ENCODE measurements around the gene MTMR12.

MTMR12 gene

GRCh38 chr5:32280656-32281081, 32.1 kb downstream of the MTMR12 start:
- peaks cover 4% of the 10 kb centered on the region for H3K36me3 ChIP-seq (ENCODE audit: insufficient read depth, low read length)
- no peak overlapping the region for H3K27ac ChIP-seq (ENCODE audit: low read depth, low read length)
- no peak overlapping the region for H3K4me3 ChIP-seq (ENCODE audit: low read depth in 1 of 2, low read length in 2 of 2)
- H3K27me3 ChIP-seq (ENCODE audit: control insufficient read depth in 1 of 2, insufficient read depth in 2 of 2, low read length in 2 of 2): no peaks in the 10 kb centered on the region
- peaks cover 15% of the 10 kb centered on the region for H3K4me1 ChIP-seq (ENCODE audit: insufficient read depth, low read length)
- H3K9ac ChIP-seq (ENCODE audit: low read length): no peak overlapping the region
- H3K9me3 ChIP-seq (ENCODE audit: low read length): no peaks in the 10 kb centered on the region

- peaks cover 15% of the 10 kb centered on the region for H3K4me1 ChIP-seq (ENCODE audit: insufficient read depth, low read length)
- no peak overlapping the region for H3K9ac ChIP-seq (ENCODE audit: low read length)
- peaks cover 4% of the 10 kb centered on the region for H3K36me3 ChIP-seq (ENCODE audit: insufficient read depth, low read length)
- no peak overlapping the region for H3K27ac ChIP-seq (ENCODE audit: low read depth, low read length)
- no peak overlapping the region for H3K4me3 ChIP-seq (ENCODE audit: low read depth in 1 of 2, low read length in 2 of 2)
- H3K27me3 ChIP-seq (ENCODE audit: control insufficient read depth in 1 of 2, insufficient read depth in 2 of 2, low read length in 2 of 2): no peaks in the 10 kb centered on the region
- H3K9me3 ChIP-seq (ENCODE audit: low read length): no peaks in the 10 kb centered on the region
Measured at GRCh38 chr5:32279786-32280185, 33.0 kb downstream of the MTMR12 start.

- Histone ChIP-seq H3K9ac (ENCODE audit: low read length) (no peak overlapping the region), H3K9me3 (ENCODE audit: low read length) (no peaks in the 10 kb centered on the region), H3K4me3 (ENCODE audit: low read depth in 1 of 2, low read length in 2 of 2) (no peak overlapping the region), H3K27me3 (ENCODE audit: control insufficient read depth in 1 of 2, insufficient read depth in 2 of 2, low read length in 2 of 2) (no peaks in the 10 kb centered on the region), H3K27ac (ENCODE audit: low read depth, low read length) (no peak overlapping the region), H3K36me3 (ENCODE audit: insufficient read depth, low read length) (peaks cover 7% of the 10 kb centered on the region), H3K4me1 (ENCODE audit: insufficient read depth, low read length) (peaks cover 15% of the 10 kb centered on the region)
Measured at GRCh38 chr5:32279223-32279622, 33.5 kb downstream of the MTMR12 start.

- no peak overlapping the region for H3K9ac ChIP-seq (ENCODE audit: low read length)
- no peak overlapping the region for H3K4me3 ChIP-seq (ENCODE audit: low read depth in 1 of 2, low read length in 2 of 2)
- no peaks in the 10 kb centered on the region for H3K27me3 ChIP-seq (ENCODE audit: control insufficient read depth in 1 of 2, insufficient read depth in 2 of 2, low read length in 2 of 2)
- H3K9me3 ChIP-seq (ENCODE audit: low read length): no peaks in the 10 kb centered on the region
- H3K4me1 ChIP-seq (ENCODE audit: insufficient read depth, low read length): peaks cover 15% of the 10 kb centered on the region
- H3K36me3 ChIP-seq (ENCODE audit: insufficient read depth, low read length): peaks cover 15% of the 10 kb centered on the region
- H3K27ac ChIP-seq (ENCODE audit: low read depth, low read length): no peak overlapping the region
Measured at GRCh38 chr5:32278406-32278805, 34.3 kb downstream of the MTMR12 start.

GRCh38 chr5:32277798-32278197, 34.9 kb downstream of the MTMR12 start:
- H3K4me1 ChIP-seq (ENCODE audit: insufficient read depth, low read length): peaks cover 15% of the 10 kb centered on the region
- no peaks in the 10 kb centered on the region for H3K27me3 ChIP-seq (ENCODE audit: control insufficient read depth in 1 of 2, insufficient read depth in 2 of 2, low read length in 2 of 2)
- peaks cover 21% of the 10 kb centered on the region for H3K36me3 ChIP-seq (ENCODE audit: insufficient read depth, low read length)
- no peak overlapping the region for H3K4me3 ChIP-seq (ENCODE audit: low read depth in 1 of 2, low read length in 2 of 2)
- H3K9me3 ChIP-seq (ENCODE audit: low read length): no peaks in the 10 kb centered on the region
- H3K9ac ChIP-seq (ENCODE audit: low read length): no peak overlapping the region
- H3K27ac ChIP-seq (ENCODE audit: low read depth, low read length): no peak overlapping the region

- Histone ChIP-seq H3K9me3 (ENCODE audit: low read length) (no peaks in the 10 kb centered on the region), H3K36me3 (ENCODE audit: insufficient read depth, low read length) (peaks cover 27% of the 10 kb centered on the region), H3K27me3 (ENCODE audit: control insufficient read depth in 1 of 2, insufficient read depth in 2 of 2, low read length in 2 of 2) (no peaks in the 10 kb centered on the region), H3K4me1 (ENCODE audit: insufficient read depth, low read length) (peaks cover 15% of the 10 kb centered on the region), H3K4me3 (ENCODE audit: low read depth in 1 of 2, low read length in 2 of 2) (no peak overlapping the region), H3K9ac (ENCODE audit: low read length) (no peak overlapping the region), H3K27ac (ENCODE audit: low read depth, low read length) (no peak overlapping the region)
Measured at GRCh38 chr5:32276173-32276853, 36.4 kb downstream of the MTMR12 start.

- peaks cover 15% of the 10 kb centered on the region for H3K4me1 ChIP-seq (ENCODE audit: insufficient read depth, low read length)
- no peak overlapping the region for H3K27ac ChIP-seq (ENCODE audit: low read depth, low read length)
Measured at GRCh38 chr5:32275396-32275741, 37.4 kb downstream of the MTMR12 start.

GRCh38 chr5:32274548-32275395, 38.0 kb downstream of the MTMR12 start:
- H3K36me3 ChIP-seq (ENCODE audit: insufficient read depth, low read length): peaks cover 42% of the 10 kb centered on the region
- H3K9me3 ChIP-seq (ENCODE audit: low read length): no peaks in the 10 kb centered on the region
- no peak overlapping the region for H3K27ac ChIP-seq (ENCODE audit: low read depth, low read length)
- H3K27me3 ChIP-seq (ENCODE audit: control insufficient read depth in 1 of 2, insufficient read depth in 2 of 2, low read length in 2 of 2): no peaks in the 10 kb centered on the region
- no peak overlapping the region for H3K4me3 ChIP-seq (ENCODE audit: low read depth in 1 of 2, low read length in 2 of 2)
- H3K9ac ChIP-seq (ENCODE audit: low read length): no peak overlapping the region
- H3K4me1 ChIP-seq (ENCODE audit: insufficient read depth, low read length): peaks cover 15% of the 10 kb centered on the region

More at GRCh38 chr5:32275396-32275741, 37.4 kb downstream of the MTMR12 start:
- peaks cover 36% of the 10 kb centered on the region for H3K36me3 ChIP-seq (ENCODE audit: insufficient read depth, low read length)
- no peak overlapping the region for H3K9ac ChIP-seq (ENCODE audit: low read length)
- H3K9me3 ChIP-seq (ENCODE audit: low read length): no peaks in the 10 kb centered on the region
- no peaks in the 10 kb centered on the region for H3K27me3 ChIP-seq (ENCODE audit: control insufficient read depth in 1 of 2, insufficient read depth in 2 of 2, low read length in 2 of 2)
- no peak overlapping the region for H3K4me3 ChIP-seq (ENCODE audit: low read depth in 1 of 2, low read length in 2 of 2)

- H3K36me3 ChIP-seq (ENCODE audit: insufficient read depth, low read length): peaks cover 50% of the 10 kb centered on the region
- H3K9me3 ChIP-seq (ENCODE audit: low read length): no peaks in the 10 kb centered on the region
- no peak overlapping the region for H3K4me3 ChIP-seq (ENCODE audit: low read depth in 1 of 2, low read length in 2 of 2)
- H3K27me3 ChIP-seq (ENCODE audit: control insufficient read depth in 1 of 2, insufficient read depth in 2 of 2, low read length in 2 of 2): no peaks in the 10 kb centered on the region
- H3K9ac ChIP-seq (ENCODE audit: low read length): no peak overlapping the region
- peaks cover 15% of the 10 kb centered on the region for H3K4me1 ChIP-seq (ENCODE audit: insufficient read depth, low read length)
- no peak overlapping the region for H3K27ac ChIP-seq (ENCODE audit: low read depth, low read length)
Measured at GRCh38 chr5:32273821-32274220, 38.9 kb downstream of the MTMR12 start.

GRCh38 chr5:32272746-32273145, 40.0 kb downstream of the MTMR12 start:
- Histone ChIP-seq H3K9me3 (ENCODE audit: low read length) (no peaks in the 10 kb centered on the region), H3K4me3 (ENCODE audit: low read depth in 1 of 2, low read length in 2 of 2) (no peak overlapping the region), H3K4me1 (ENCODE audit: insufficient read depth, low read length) (peaks cover 7% of the 10 kb centered on the region), H3K27me3 (ENCODE audit: control insufficient read depth in 1 of 2, insufficient read depth in 2 of 2, low read length in 2 of 2) (no peaks in the 10 kb centered on the region), H3K36me3 (ENCODE audit: insufficient read depth, low read length) (peaks cover 59% of the 10 kb centered on the region), H3K9ac (ENCODE audit: low read length) (no peak overlapping the region), H3K27ac (ENCODE audit: low read depth, low read length) (no peak overlapping the region)

GRCh38 chr5:32270946-32271345, 41.8 kb downstream of the MTMR12 start:
- no peaks in the 10 kb centered on the region for H3K4me1 ChIP-seq (ENCODE audit: insufficient read depth, low read length)
- no peak overlapping the region for H3K9ac ChIP-seq (ENCODE audit: low read length)
- peaks cover 61% of the 10 kb centered on the region for H3K36me3 ChIP-seq (ENCODE audit: insufficient read depth, low read length)
- H3K27me3 ChIP-seq (ENCODE audit: control insufficient read depth in 1 of 2, insufficient read depth in 2 of 2, low read length in 2 of 2): no peaks in the 10 kb centered on the region
- H3K27ac ChIP-seq (ENCODE audit: low read depth, low read length): no peak overlapping the region
- H3K4me3 ChIP-seq (ENCODE audit: low read depth in 1 of 2, low read length in 2 of 2): no peak overlapping the region
- no peaks in the 10 kb centered on the region for H3K9me3 ChIP-seq (ENCODE audit: low read length)
